ENCODE measurements around the gene MRPS16. TPM values are rescaled to one million over a fixed set of nuclear protein-coding genes. Genes with fewer than 3 reads are reported as not detected.
"Not testable (repeated sequence)": the region's sequence is repeated elsewhere in the genome, so short reads cannot be mapped to it uniquely, and the experiment has no call there.

The MRPS16 gene
- total and polyA plus RNA-seq, 2 of the 13 experiments (the other 11 are each of a cell fraction or from before 2014, with no cell fraction given) = 70.1 to 135 TPM

DNA sequence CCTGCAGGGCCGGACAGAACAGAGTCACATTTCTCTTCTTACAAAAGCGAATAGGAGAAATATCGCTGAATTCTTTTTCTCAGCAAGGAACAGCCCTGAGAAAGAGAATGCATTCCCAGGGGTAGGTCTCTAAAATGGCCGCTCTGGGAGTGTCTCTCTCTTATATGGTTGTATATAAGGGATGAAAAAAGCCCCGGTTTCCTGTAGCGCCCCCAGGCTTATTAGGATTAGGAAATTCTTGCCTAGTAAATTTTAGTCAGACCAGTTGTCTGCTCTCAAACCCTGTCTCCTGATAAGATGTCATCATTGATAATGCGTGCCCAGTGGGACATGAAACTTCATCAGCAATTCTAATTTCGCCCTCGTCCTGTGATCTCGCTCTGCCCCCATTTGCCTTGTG lies 6.2 kb upstream of the MRPS16 start:
- H3K79me2 ChIP-seq (ENCODE audit: insufficient read depth, low read length); POLR2A ChIA-PET; H4K20me1 ChIP-seq (ENCODE audit: insufficient read depth, low read length); CTCF ChIA-PET (ENCODE audit: low intra/inter-chr PET ratio, low total read pairs); H3K27me3 ChIP-seq (ENCODE audit: control insufficient read depth in 1 of 2, insufficient read depth in 2 of 2, low read length in 2 of 2); H3K27ac ChIP-seq (ENCODE audit: extremely low read length, insufficient read depth, low read length); ATAC-seq; H3K4me3 ChIP-seq (replicated peaks in 1 of 3; ENCODE audit: insufficient read depth in 1 of 3, low read depth in 2 of 3, low read length in 3 of 3); FAIRE-seq; H3K4me2 ChIP-seq (ENCODE audit: low read depth, low read length); H2AFZ ChIP-seq (ENCODE audit: low read length); H3K4me1 ChIP-seq (ENCODE audit: insufficient read depth, low read length); H3K9ac ChIP-seq (ENCODE audit: insufficient read depth, low read depth, low read length); BruUV-seq (replicated peaks); H3K36me3 ChIP-seq (replicated peaks in 1 of 2; ENCODE audit: control insufficient read depth in 1 of 2, insufficient read depth in 2 of 2, low read length in 2 of 2); DNase-seq (ENCODE audit: low spot score); intact Hi-C loops (cut with micrococcal nuclease; ENCODE audit: unreplicated experiment); H3K9me3 ChIP-seq (ENCODE audit: low read length): not testable (repeated sequence)
- WGBS (ENCODE audit: low lambda C conversion rate) = 86% methylated on average over 10 of the region's 10 CpGs
- in situ Hi-C loops (cut with HindIII; ENCODE audit: extremely low pct_ligation_motif_present, low pct_unique_long_range_greater_than_20kb) = loop anchor here (10.0 to 25.0 kb wide), 2 partner anchors 236 to 379 kb away; partner anchors contain the start of genes MYOZ1 and PPP3CB

DNA sequence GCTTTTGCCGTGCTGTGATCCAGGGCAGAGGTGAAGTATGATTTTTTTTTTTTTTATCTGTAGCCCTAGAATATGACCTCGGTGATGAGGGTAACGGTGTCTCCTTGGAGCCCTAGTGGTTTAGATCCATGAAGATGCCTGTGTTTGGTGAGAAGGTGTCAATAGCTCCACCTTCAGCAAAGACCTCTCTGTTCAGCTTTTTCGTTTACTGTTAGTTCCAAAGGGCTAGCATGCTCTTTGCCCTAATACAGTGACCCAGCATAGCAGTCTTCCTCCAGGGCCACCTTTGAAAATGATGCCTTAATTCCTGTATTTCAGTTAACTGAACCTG lies 746 bp upstream of the MRPS16 start:
- intact Hi-C loops (cut with micrococcal nuclease; ENCODE audit: unreplicated experiment) (no loop called here), in situ Hi-C loops (cut with HindIII; ENCODE audit: extremely low pct_ligation_motif_present, low pct_unique_long_range_greater_than_20kb) (loop anchor here (10.0 to 25.0 kb wide), 2 partner anchors 242 to 384 kb away; partner anchors contain the start of genes MYOZ1 and PPP3CB)
- Histone ChIP-seq H4K20me1 (ENCODE audit: insufficient read depth, low read length) (no peaks in the 10 kb centered on the region), H3K27ac (ENCODE audit: extremely low read length, insufficient read depth, low read length) (peak overlapping the region; percentile 88), H3K36me3 (replicated peaks in 1 of 2; ENCODE audit: control insufficient read depth in 1 of 2, insufficient read depth in 2 of 2, low read length in 2 of 2) (peaks cover 0 to 8% of the 10 kb centered on the region in 2 experiments; a peak in 2 of 5 replicates), H3K4me1 (ENCODE audit: insufficient read depth, low read length) (peaks cover 27% of the 10 kb centered on the region), H3K27me3 (ENCODE audit: control insufficient read depth in 1 of 2, insufficient read depth in 2 of 2, low read length in 2 of 2) (no peaks in the 10 kb centered on the region; a peak in 1 of 5 replicates), H3K4me3 (replicated peaks in 1 of 3; ENCODE audit: insufficient read depth in 1 of 3, low read depth in 2 of 3, low read length in 3 of 3) (peak overlapping the region; percentile 78 to 92 (median 84)), H3K4me2 (ENCODE audit: low read depth, low read length) (peak overlapping the region; percentile 95), H3K9ac (ENCODE audit: insufficient read depth, low read depth, low read length) (peak overlapping the region; percentile 99), H2AFZ (ENCODE audit: low read length) (peak overlapping the region; percentile 42), H3K9me3 (ENCODE audit: low read length) (no peaks in the 10 kb centered on the region), H3K79me2 (ENCODE audit: insufficient read depth, low read length) (peaks cover 33% of the 10 kb centered on the region)
- FAIRE-seq (peak; percentile 97), DNase-seq (ENCODE audit: low spot score) (peak; percentile 30), ATAC-seq (peak; percentile 33)
- no TSS peak for BruUV-seq (replicated peaks)
- POLR2A ChIA-PET = interaction anchor here (0.9 to 2.9 kb wide), 2 partner anchors 10 to 160 kb away, joined by 6 to 21 read pairs; no protein-coding TSS in a partner anchor
- CTCF ChIA-PET (ENCODE audit: low intra/inter-chr PET ratio, low total read pairs) = no interaction called here
- 0% methylated on average over 4 of the region's 4 CpGs for WGBS (ENCODE audit: low lambda C conversion rate)
- TF ChIP-seq HNF4A (CRISPR knock-in tag; IDR thresholded peaks at IDR 0.05) = peak; percentile 44; the same call in 1 of the 2 replicates
- TF ChIP-seq FOXA1 (IDR thresholded peaks at IDR 0.05) = no peak
- peak; percentile 10; the same call in 1 of the 2 replicates for TF ChIP-seq FOXA1 (CRISPR knock-in tag; IDR thresholded peaks at IDR 0.05)
- TF ChIP-seq ZNF878 (CRISPR knock-in tag; IDR thresholded peaks at IDR 0.05) = 0 out of 2 replicates have a peak, but pooled peaks have one; percentile 7
- no peak for TF ChIP-seq ZNF557 (CRISPR knock-in tag; IDR thresholded peaks at IDR 0.05)
- TF ChIP-seq MAFK (conservative IDR thresholded peaks at IDR 0.05 in 1 of 2, IDR thresholded peaks at IDR 0.05 in 1 of 2; ENCODE audit: low read length in 2 of 2) = no peak
